K562 (cell line): ENCODE measurements around the gene SPRED2. TPM values are rescaled to one million over a fixed set of nuclear protein-coding genes. Genes with fewer than 3 reads are reported as not detected.
A peak's percentile ranks its signal among the peaks of the same experiment; 100 is the strongest.

Experiments used
- ATAC-seq: fragments of 200-7000 bp; cut with Tn5 transposase; 3 replicates; pipeline ENCODE4 v1.9.1; 2020; ENCODE audit warnings: moderate library complexity
- BruUV-seq: library from RNA; stranded (reverse); fragments of 400-500 nt; replicated peaks from 2 replicates; lab custom pipeline; 2021; lab: Mats Ljungman, UMichigan
- CTCF ChIA-PET: fragments of 300-600 bp; formaldehyde crosslinking; extraction: SDS; loops from one replicate; lab custom pipeline; 2021; ENCODE audit warnings: low intra/inter-chr PET ratio; lab: Yijun Ruan, JAX
- POLR2A ChIA-PET: fragments of 300-600, 350-650 bp; sonication (Branson Sonifier 250); formaldehyde crosslinking; extraction: SDS; loops from one replicate; lab custom pipeline; 2021; ENCODE audit warnings: antibody characterized with exemption, inconsistent platforms; lab: Yijun Ruan, JAX
- DNase-seq, 4 experiments: peaks; one replicate each; pipeline versions ENCODE4 v3.0.0 to v3.0.0-alpha.2; 2011 to 2018; ENCODE audit warnings: low spot score in 3 of 4, mixed read lengths in 3 of 4; ENCODE audit errors: extremely low read depth in 1 of 4
- FAIRE-seq: peaks from 2 replicates; lab custom pipeline; 2011; peaks lifted over from hg19 to GRCh38; lab: Jason Lieb, UNC
- H2AFZ ChIP-seq: 2 replicates; pipeline ENCODE4 v1.6.0; 2011; ENCODE audit warnings: low read depth, low read length, control low read depth, inconsistent platforms
- H3K27ac ChIP-seq: fragments of 200-600 bp; 3 replicates; pipeline ENCODE4 v1.8.0; 2011; ENCODE audit warnings: low read depth, mild to moderate bottlenecking, control low read depth, inconsistent platforms, low read length, moderate library complexity, mixed read lengths; ENCODE audit errors: extremely low read depth
- H3K27me3 ChIP-seq, 2 experiments: fragments of 300-600 bp in 1 of 2; 2 replicates in 1 of 2; 3 replicates in 1 of 2; pipeline versions ENCODE4 v1.6.0 to v1.8.0; 2011; ENCODE audit warnings: inconsistent platforms in 2 of 2, low read length in 2 of 2, mild to moderate bottlenecking in 1 of 2, mixed read lengths in 1 of 2, moderate library complexity in 1 of 2; ENCODE audit not compliant: control insufficient read depth in 2 of 2, insufficient read depth in 2 of 2
- H3K36me3 ChIP-seq: fragments of 300-600 bp; 3 replicates; pipeline ENCODE4 v1.8.0; 2011; ENCODE audit warnings: mild to moderate bottlenecking, low read length, inconsistent platforms; ENCODE audit not compliant: control insufficient read depth, insufficient read depth
- H3K4me1 ChIP-seq, 2 experiments: fragments of 200-600 bp in 1 of 2; replicated peaks in 1 of 2; 2 replicates in 1 of 2; 3 replicates in 1 of 2; pipeline versions ENCODE4 v1.5.1 to v1.8.0; 2011; ENCODE audit warnings: inconsistent platforms in 2 of 2, low read length in 2 of 2, mild to moderate bottlenecking in 1 of 2, mixed read lengths in 1 of 2, moderate library complexity in 1 of 2; ENCODE audit not compliant: control insufficient read depth in 2 of 2, insufficient read depth in 2 of 2
- H3K4me2 ChIP-seq: 2 replicates; pipeline ENCODE4 v1.6.1; 2011; ENCODE audit warnings: low read length, control low read depth, inconsistent platforms, mixed read lengths; ENCODE audit not compliant: insufficient read depth
- H3K4me3 ChIP-seq: fragments of 200-600 bp; sonication (generic), shearing (Covaris generic); 2 replicates; pipeline ENCODE4 v1.5.1; 2016; ENCODE audit warnings: control low read depth, inconsistent platforms
- H3K79me2 ChIP-seq: fragments of 200-600 bp; 3 replicates; pipeline ENCODE4 v1.8.0; 2011; ENCODE audit warnings: low read length, inconsistent platforms; ENCODE audit not compliant: control insufficient read depth, insufficient read depth
- H3K9ac ChIP-seq, 2 experiments: 2 replicates each; pipeline versions ENCODE4 v1.6.0 to v1.6.1; 2011; ENCODE audit warnings: low read depth in 2 of 2, low read length in 2 of 2, control low read depth in 1 of 2, inconsistent platforms in 1 of 2, mild to moderate bottlenecking in 1 of 2, mixed read lengths in 1 of 2; ENCODE audit not compliant: insufficient read depth in 1 of 2
- H3K9me1 ChIP-seq: one replicate; pipeline ENCODE4 v1.6.0; 2011; ENCODE audit warnings: inconsistent platforms, mild to moderate bottlenecking, low read length, moderate library complexity; ENCODE audit not compliant: control insufficient read depth, insufficient read depth
- H3K9me3 ChIP-seq: replicated peaks from 2 replicates; pipeline ENCODE4 v1.5.1; 2011; ENCODE audit warnings: low read depth, low read length, inconsistent platforms; ENCODE audit not compliant: control insufficient read depth, insufficient read depth
- H4K20me1 ChIP-seq: replicated peaks from 2 replicates; pipeline ENCODE4 v1.6.1; 2011; ENCODE audit warnings: low read length, inconsistent platforms, mixed read lengths; ENCODE audit not compliant: control insufficient read depth, insufficient read depth
- CREM ChIP-seq: IDR thresholded peaks from 2 replicates; pipeline ENCODE4 v1.6.1; 2014; ENCODE audit warnings: antibody characterized with exemption, low read depth
- FIP1L1 ChIP-seq: fragments of 200-400 bp; formaldehyde crosslinking; IDR thresholded peaks from 2 replicates; pipeline ENCODE4 v1.6.1; 2018; ENCODE audit warnings: mild to moderate bottlenecking, low read depth, low read length; ENCODE audit not compliant: poor library complexity, severe bottlenecking
- FOXJ2 ChIP-seq: fragments of 200-800 bp; sonication (Bioruptor generic); IDR thresholded peaks from 2 replicates; pipeline ENCODE4 v1.6.1; 2016; ENCODE audit warnings: missing genetic modification characterization, missing compliant biosample characterization
- IFI16 ChIP-seq: fragments of 250-450 bp; sonication (Bioruptor Pico); IDR thresholded peaks from 2 replicates; pipeline ENCODE4 v2.1.2; 2022; ENCODE audit warnings: mild to moderate bottlenecking, inconsistent platforms
- KAT8 ChIP-seq: fragments of 450-650 bp; IDR thresholded peaks from 2 replicates; pipeline ENCODE4 v1.6.1; 2016; ENCODE audit warnings: low read depth, mild to moderate bottlenecking
- MXI1 ChIP-seq: IDR thresholded peaks from 2 replicates; pipeline ENCODE4 v1.6.1; 2011; ENCODE audit warnings: low read depth, mild to moderate bottlenecking, improper control_type of control experiment, low read length
- POLR3G ChIP-seq: IDR thresholded peaks from 2 replicates; pipeline ENCODE4 v1.6.1; 2011; ENCODE audit not compliant: insufficient read length, insufficient replicate concordance; ENCODE audit errors: extremely low read depth
- PRMT5 ChIP-seq: sonication (generic); formaldehyde crosslinking; IDR thresholded peaks from 2 replicates; pipeline ENCODE4 v1.5.0; 2020; ENCODE audit warnings: missing genetic modification reagents
- SAFB2 ChIP-seq: fragments of 200-400 bp; formaldehyde crosslinking; IDR thresholded peaks from 2 replicates; pipeline ENCODE4 v1.6.1; 2018; ENCODE audit warnings: borderline replicate concordance, low read length, low read depth, moderate library complexity; ENCODE audit not compliant: severe bottlenecking
- XRCC4 ChIP-seq: IDR thresholded peaks from one replicate; pipeline ENCODE4 v1.6.1; 2011; ENCODE audit not compliant: insufficient read depth, insufficient read length; ENCODE audit errors: extremely low read depth
- ZNF239 ChIP-seq: fragments of 250-450 bp; sonication (Bioruptor Pico); IDR thresholded peaks from 2 replicates; pipeline ENCODE4 v1.4.0; 2020; ENCODE audit warnings: mild to moderate bottlenecking
- ZNF551 ChIP-seq: fragments of 250-450 bp; sonication (Bioruptor Pico); IDR thresholded peaks from 2 replicates; pipeline ENCODE4 v1.5.0; 2021; ENCODE audit warnings: mild to moderate bottlenecking, moderate library complexity
- WGBS: fragments of 100-300 bp; shearing (Covaris generic); methylation state at CpG from one replicate; pipeline ENCODE4 v1.1.6; 2016; ENCODE audit warnings: low coverage, mixed read lengths; ENCODE audit not compliant: insufficient coverage; ENCODE audit errors: missing lambda C conversion rate; 5-methylcytosine and 5-hydroxymethylcytosine counted together
- in situ Hi-C: fragments of 300-500 bp; cut with MboI; formaldehyde crosslinking; loops from 4 replicates; pipeline ENCODE4 v1.15.0; 2018; ENCODE audit warnings: inconsistent platforms, mixed read lengths
- intact Hi-C: fragments of 100-400 bp; cut with micrococcal nuclease; formaldehyde crosslinking; loops from 2 replicates; pipeline ENCODE4 v1.14.2; 2022
- polyA plus RNA-seq, 8 experiments: library from polyadenylated mRNA; depleted of rRNA in 4 of 8; stranded (reverse) in 5 of 8; unstranded in 3 of 8; fragments of >200 nt; fragmentation: Nextera tagmentation in 2 of 8; fragmentation: Illumina TruSeq in 1 of 8; extraction: Ambion mirVana in 2 of 8; extraction: Trizol in 1 of 8; gene quantifications; 2 replicates each; pipeline versions ENCODE4 v1.2.1 to v1.2.3, GENCODE V29; 2011 to 2014; ENCODE audit warnings: inconsistent platforms in 1 of 8, missing spikeins in 1 of 8
- total RNA-seq, 7 experiments: library from RNA; depleted of rRNA in 6 of 7; stranded (reverse); fragments of >200 nt in 6 of 7; fragmentation: Illumina TruSeq in 2 of 7; extraction: Trizol in 2 of 7; gene quantifications; 2 replicates each; pipeline versions ENCODE4 v1.2.1 to v1.2.3, GENCODE V29; 2011 to 2021; ENCODE audit warnings: low replicate concordance in 1 of 7
- TF ChIP-seq, protein P1 (sequence below), 2 experiments: IDR thresholded peaks in 1 of 2; conservative IDR thresholded peaks in 1 of 2; 2 replicates each; pipeline ENCODE4 v1.6.1; 2016; ENCODE audit warnings: low read depth in 2 of 2, mild to moderate bottlenecking in 1 of 2, missing compliant biosample characterization in 1 of 2, missing genetic modification characterization in 1 of 2, moderate library complexity in 1 of 2
- TF ChIP-seq, protein P2 (sequence below): fragments of 250-450 bp; sonication (Bioruptor Pico); IDR thresholded peaks from 2 replicates; pipeline ENCODE4 v1.4.0; 2020
- TF ChIP-seq, protein P3 (sequence below): sonication (generic); formaldehyde crosslinking; IDR thresholded peaks from 2 replicates; pipeline ENCODE4 v1.8.1; 2022; ENCODE audit warnings: missing genetic modification reagents

SPRED2 gene
- total and polyA plus RNA-seq, 9 of the 15 experiments (the other 6 are each of a cell fraction or from before 2014, with no cell fraction given), result 4.6 to 50.8 (median 14.1) TPM

DNA sequence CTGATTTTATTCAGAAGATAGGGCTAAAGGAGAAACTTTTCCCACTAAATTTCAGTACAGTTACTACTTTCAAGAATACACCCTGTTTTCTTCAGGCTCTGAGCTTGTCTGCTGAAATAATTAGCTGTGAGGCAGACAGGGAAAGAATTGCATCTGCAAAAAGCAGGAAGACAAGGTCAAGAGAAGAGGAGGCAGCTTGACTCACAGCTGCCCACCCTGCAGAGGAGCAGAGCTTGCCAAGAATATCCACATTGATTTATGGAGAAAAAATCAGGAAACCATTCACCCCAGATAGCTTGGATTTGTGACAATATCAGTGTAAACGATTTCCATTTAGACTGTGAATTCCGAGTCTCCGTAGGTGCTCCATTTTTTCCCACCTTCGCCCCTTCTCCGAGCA lies 155.8 kb downstream of the SPRED2 start (continued):
- TF ChIP-seq ZNF551 (CRISPR knock-in tag), result no peak
- TF ChIP-seq KAT8, result no peak
- TF ChIP-seq XRCC4, result no peak

DNA sequence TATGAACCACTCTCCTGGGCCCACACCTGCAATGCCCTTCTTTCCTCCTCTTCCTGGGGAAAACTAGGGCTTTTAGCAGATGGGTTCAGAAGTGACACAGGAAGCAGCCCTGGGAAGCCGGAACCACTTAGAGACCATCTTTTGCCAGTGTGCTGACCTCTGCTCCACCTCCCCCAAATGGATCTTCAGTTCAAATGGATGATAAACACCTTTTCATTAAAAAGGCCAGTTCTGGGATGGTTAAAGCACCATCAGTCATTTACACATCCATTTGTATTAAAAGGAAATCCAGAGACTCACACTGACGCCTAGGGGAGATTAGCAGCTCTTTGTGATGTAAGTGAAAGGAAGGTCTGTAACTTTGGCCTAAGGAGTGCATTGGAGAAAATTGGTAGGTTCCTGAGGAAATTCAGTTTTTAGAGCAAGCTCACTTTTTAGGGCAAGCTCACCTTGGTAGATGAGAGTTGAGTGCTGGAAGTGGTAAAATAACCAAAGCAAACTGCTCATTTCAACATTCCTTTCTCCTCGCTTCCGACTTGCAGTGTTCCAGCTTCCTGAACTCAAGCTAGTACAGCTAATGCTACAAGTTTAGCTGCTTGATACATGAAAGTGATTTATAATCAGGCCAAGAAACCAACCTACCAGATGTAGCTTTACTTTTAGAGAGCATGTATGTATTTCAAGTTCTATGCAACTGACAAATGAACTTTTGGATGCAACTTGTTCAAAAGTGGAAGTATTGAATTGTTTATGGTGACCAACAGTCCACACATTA lies 157.1 kb downstream of the SPRED2 start:
- intact Hi-C loops (loop anchor here (5.0 kb wide), 3 partner anchors 92 to 292 kb away; no protein-coding TSS in a partner anchor), in situ Hi-C loops (no loop called here)
- ChIA-PET CTCF (no interaction called here), POLR2A (interaction anchor here (0.7 to 2.7 kb wide), 7 partner anchors 10 to 1575 kb away, joined by 3 to 16 read pairs (median 4); no protein-coding TSS in a partner anchor)
- Histone ChIP-seq H3K79me2 (no peaks in the 10 kb centered on the region), H3K27ac (no peak overlapping the region), H3K4me3 (no peak overlapping the region), H3K4me1 (peaks cover 4 to 17% of the 10 kb centered on the region in 2 experiments; a peak in 4 of 5 replicates), H2AFZ (no peak overlapping the region), H3K9me3 (no peaks in the 10 kb centered on the region), H3K4me2 (no peak overlapping the region), H3K36me3 (peaks cover 22% of the 10 kb centered on the region; the same call in 2 of the 3 replicates), H3K9me1 (no peaks in the 10 kb centered on the region), H3K9ac (no peak overlapping the region), H3K27me3 (no peaks in the 10 kb centered on the region), H4K20me1 (no peaks in the 10 kb centered on the region)
- BruUV-seq, result no TSS peak
- DNase-seq, result no peak
- WGBS, result 58% methylated on average over 4 of the region's 4 CpGs
- FAIRE-seq, result no peak
- peak; percentile 9; the same call in 1 of the 3 replicates for ATAC-seq
- TF ChIP-seq, protein P1, sequence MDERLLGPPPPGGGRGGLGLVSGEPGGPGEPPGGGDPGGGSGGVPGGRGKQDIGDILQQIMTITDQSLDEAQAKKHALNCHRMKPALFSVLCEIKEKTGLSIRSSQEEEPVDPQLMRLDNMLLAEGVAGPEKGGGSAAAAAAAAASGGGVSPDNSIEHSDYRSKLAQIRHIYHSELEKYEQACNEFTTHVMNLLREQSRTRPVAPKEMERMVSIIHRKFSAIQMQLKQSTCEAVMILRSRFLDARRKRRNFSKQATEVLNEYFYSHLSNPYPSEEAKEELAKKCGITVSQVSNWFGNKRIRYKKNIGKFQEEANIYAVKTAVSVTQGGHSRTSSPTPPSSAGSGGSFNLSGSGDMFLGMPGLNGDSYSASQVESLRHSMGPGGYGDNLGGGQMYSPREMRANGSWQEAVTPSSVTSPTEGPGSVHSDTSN (CRISPR knock-in tag; IDR thresholded peaks at IDR 0.05; ENCODE audit: low read depth), result no peak
- TF ChIP-seq, protein P1 (tag; conservative IDR thresholded peaks at IDR 0.05; ENCODE audit: low read depth), result no peak
- TF ChIP-seq, protein P2, sequence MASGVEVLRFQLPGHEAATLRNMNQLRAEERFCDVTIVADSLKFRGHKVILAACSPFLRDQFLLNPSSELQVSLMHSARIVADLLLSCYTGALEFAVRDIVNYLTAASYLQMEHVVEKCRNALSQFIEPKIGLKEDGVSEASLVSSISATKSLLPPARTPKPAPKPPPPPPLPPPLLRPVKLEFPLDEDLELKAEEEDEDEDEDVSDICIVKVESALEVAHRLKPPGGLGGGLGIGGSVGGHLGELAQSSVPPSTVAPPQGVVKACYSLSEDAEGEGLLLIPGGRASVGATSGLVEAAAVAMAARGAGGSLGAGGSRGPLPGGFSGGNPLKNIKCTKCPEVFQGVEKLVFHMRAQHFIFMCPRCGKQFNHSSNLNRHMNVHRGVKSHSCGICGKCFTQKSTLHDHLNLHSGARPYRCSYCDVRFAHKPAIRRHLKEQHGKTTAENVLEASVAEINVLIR, result no peak
- TF ChIP-seq IFI16 (CRISPR knock-in tag), result no peak
- no peak for TF ChIP-seq SAFB2
- no peak for TF ChIP-seq FOXJ2 (tag)
- no peak for TF ChIP-seq POLR3G
- no peak for TF ChIP-seq FIP1L1
- TF ChIP-seq ZNF239 (CRISPR knock-in tag), result no peak
- TF ChIP-seq CREM, result no peak
- TF ChIP-seq PRMT5, result no peak
- no peak for TF ChIP-seq MXI1
- TF ChIP-seq, protein P3, sequence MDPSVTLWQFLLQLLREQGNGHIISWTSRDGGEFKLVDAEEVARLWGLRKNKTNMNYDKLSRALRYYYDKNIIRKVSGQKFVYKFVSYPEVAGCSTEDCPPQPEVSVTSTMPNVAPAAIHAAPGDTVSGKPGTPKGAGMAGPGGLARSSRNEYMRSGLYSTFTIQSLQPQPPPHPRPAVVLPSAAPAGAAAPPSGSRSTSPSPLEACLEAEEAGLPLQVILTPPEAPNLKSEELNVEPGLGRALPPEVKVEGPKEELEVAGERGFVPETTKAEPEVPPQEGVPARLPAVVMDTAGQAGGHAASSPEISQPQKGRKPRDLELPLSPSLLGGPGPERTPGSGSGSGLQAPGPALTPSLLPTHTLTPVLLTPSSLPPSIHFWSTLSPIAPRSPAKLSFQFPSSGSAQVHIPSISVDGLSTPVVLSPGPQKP (CRISPR knock-in tag), result no peak
